IMR-90 (cell line): ENCODE results near the gene UXS1. TPM values are rescaled to one million over a fixed set of nuclear protein-coding genes. Genes with fewer than 3 reads are reported as not detected.

ENCODE experiments used
- ATAC-seq: fragments of 200-7000 bp; cut with Tn5 transposase; 2 replicates; pipeline ENCODE4 v1.9.1; 2020; ENCODE audit warnings: low read depth, mild to moderate bottlenecking, moderate library complexity
- BruUV-seq: library from RNA; stranded (reverse); fragments of 400-500 nt; replicated peaks from 2 replicates; lab custom pipeline; 2021; lab: Mats Ljungman, UMichigan
- CTCF ChIA-PET: fragments of 300-600 bp; formaldehyde crosslinking; extraction: SDS; loops from one replicate; lab custom pipeline; 2021; ENCODE audit warnings: antibody characterized with exemption; lab: Yijun Ruan, JAX
- POLR2A ChIA-PET: fragments of 300-600 bp; sonication (Branson Sonifier 250); formaldehyde crosslinking; loops from one replicate; lab custom pipeline; 2022; ENCODE audit warnings: antibody characterized with exemption; ENCODE audit not compliant: unreplicated experiment; lab: Charles Lee
- DNase-seq: peaks from one replicate; pipeline ENCODE4 v3.0.0; 2013
- H2AFZ ChIP-seq: replicated peaks from 2 replicates; pipeline ENCODE3; 2013; ENCODE audit warnings: low read length, mild to moderate bottlenecking; ENCODE audit not compliant: poor library complexity
- H2AK5ac ChIP-seq: 2 replicates; pipeline ENCODE4 v1.6.1; 2013; ENCODE audit warnings: low read depth, low read length, inconsistent platforms
- H2AK9ac ChIP-seq: replicated peaks from 2 replicates; pipeline ENCODE3; 2013; ENCODE audit warnings: mild to moderate bottlenecking, low read depth, low read length, moderate library complexity; ENCODE audit not compliant: poor library complexity
- H2BK120ac ChIP-seq: 2 replicates; pipeline ENCODE4 v1.6.1; 2013; ENCODE audit warnings: low read depth, low read length, inconsistent platforms
- H2BK15ac ChIP-seq: 3 replicates; pipeline ENCODE4 v1.6.1; 2013; ENCODE audit warnings: low read depth, low read length, inconsistent platforms
- H2BK20ac ChIP-seq: 2 replicates; pipeline ENCODE4 v1.6.1; 2013; ENCODE audit warnings: low read depth, mild to moderate bottlenecking, inconsistent platforms, low read length, moderate library complexity
- H2BK5ac ChIP-seq: 2 replicates; pipeline ENCODE4 v1.6.1; 2013; ENCODE audit warnings: mild to moderate bottlenecking, low read depth, low read length, inconsistent platforms; ENCODE audit not compliant: poor library complexity, severe bottlenecking
- H3K14ac ChIP-seq: replicated peaks from 2 replicates; pipeline ENCODE4 v1.6.1; 2013; ENCODE audit warnings: low read depth, low read length, inconsistent platforms
- H3K18ac ChIP-seq: 2 replicates; pipeline ENCODE4 v1.6.1; 2013; ENCODE audit warnings: low read depth, low read length, control low read depth
- H3K23ac ChIP-seq: 2 replicates; pipeline ENCODE4 v1.6.1; 2013; ENCODE audit warnings: low read depth, low read length, inconsistent platforms
- H3K27ac ChIP-seq: 2 replicates; pipeline ENCODE4 v1.5.1; 2013; ENCODE audit warnings: mild to moderate bottlenecking, control low read depth, low read length; ENCODE audit not compliant: insufficient read depth
- H3K27me3 ChIP-seq: 2 replicates; pipeline ENCODE4 v1.6.1; 2013; ENCODE audit warnings: low read length; ENCODE audit not compliant: control insufficient read depth, insufficient read depth
- H3K36me3 ChIP-seq: 2 replicates; pipeline ENCODE4 v1.6.1; 2013; ENCODE audit warnings: low read length, mixed read lengths; ENCODE audit not compliant: control insufficient read depth, insufficient read depth
- H3K4ac ChIP-seq: 2 replicates; pipeline ENCODE4 v1.6.1; 2013; ENCODE audit warnings: low read depth, low read length, inconsistent platforms
- H3K4me1 ChIP-seq: 2 replicates; pipeline ENCODE4 v1.6.1; 2013; ENCODE audit warnings: low read length, mixed read lengths; ENCODE audit not compliant: control insufficient read depth, insufficient read depth
- H3K4me2 ChIP-seq: 2 replicates; pipeline ENCODE4 v1.6.1; 2013; ENCODE audit warnings: low read depth, mild to moderate bottlenecking, control low read depth, low read length, moderate library complexity
- H3K4me3 ChIP-seq: 2 replicates; pipeline ENCODE4 v1.5.1; 2013; ENCODE audit warnings: low read depth, mild to moderate bottlenecking, control low read depth, low read length, moderate library complexity; ENCODE audit not compliant: insufficient read depth
- H3K56ac ChIP-seq: 2 replicates; pipeline ENCODE4 v1.6.1; 2013; ENCODE audit warnings: low read length, inconsistent platforms; ENCODE audit not compliant: insufficient read depth; ENCODE audit errors: extremely low read depth
- H3K79me1 ChIP-seq, 2 experiments: 2 replicates each; pipeline ENCODE4 v1.6.1; 2013; ENCODE audit warnings: low read length in 2 of 2, inconsistent platforms in 1 of 2, low read depth in 1 of 2
- H3K9ac ChIP-seq: 2 replicates; pipeline ENCODE4 v1.6.1; 2013; ENCODE audit warnings: low read depth, low read length, control low read depth
- H3K9me1 ChIP-seq: 2 replicates; pipeline ENCODE4 v1.6.1; 2013; ENCODE audit warnings: low read length, inconsistent platforms; ENCODE audit not compliant: insufficient read depth
- H3K9me3 ChIP-seq: 2 replicates; pipeline ENCODE4 v1.6.1; 2013; ENCODE audit warnings: low read length; ENCODE audit not compliant: control insufficient read depth, insufficient read depth
- H4K20me1 ChIP-seq: 2 replicates; pipeline ENCODE4 v1.6.1; 2013; ENCODE audit warnings: low read length, inconsistent platforms; ENCODE audit not compliant: insufficient read depth
- H4K5ac ChIP-seq: 2 replicates; pipeline ENCODE4 v1.6.1; 2013; ENCODE audit warnings: mild to moderate bottlenecking, low read depth, low read length, control low read depth
- H4K8ac ChIP-seq, 2 experiments: 2 replicates each; pipeline ENCODE4 v1.6.1; 2013; ENCODE audit warnings: low read depth in 2 of 2, low read length in 2 of 2, control low read depth in 1 of 2, inconsistent platforms in 1 of 2
- H4K91ac ChIP-seq: 2 replicates; pipeline ENCODE4 v1.6.1; 2013; ENCODE audit warnings: low read depth, low read length, inconsistent platforms; ENCODE audit not compliant: insufficient read depth
- BHLHE40 ChIP-seq: fragments of 150-350 bp; IDR thresholded peaks from 2 replicates; pipeline ENCODE4 v1.6.1; 2016; ENCODE audit warnings: mild to moderate bottlenecking, low read depth, low read length
- CEBPB ChIP-seq: IDR thresholded peaks from 2 replicates; pipeline ENCODE4 v1.6.1; 2012; ENCODE audit warnings: low read depth, low read length, improper control_type of control experiment
- CHD1 ChIP-seq: IDR thresholded peaks from 2 replicates; pipeline ENCODE4 v1.6.1; 2012; ENCODE audit warnings: low read depth, low read length, improper control_type of control experiment
- FOS ChIP-seq: fragments of 150-350 bp; IDR thresholded peaks from 2 replicates; pipeline ENCODE4 v1.6.1; 2016; ENCODE audit warnings: low read depth, low read length
- MAFK ChIP-seq: IDR thresholded peaks from 2 replicates; pipeline ENCODE4 v1.6.1; 2012; ENCODE audit warnings: low read depth, low read length, improper control_type of control experiment
- MXI1 ChIP-seq: IDR thresholded peaks from 2 replicates; pipeline ENCODE4 v1.6.1; 2012; ENCODE audit warnings: low read depth, mild to moderate bottlenecking, low read length, moderate library complexity, borderline replicate concordance
- RCOR1 ChIP-seq: IDR thresholded peaks from 2 replicates; pipeline ENCODE4 v1.6.1; 2012; ENCODE audit warnings: mild to moderate bottlenecking, low read length, improper control_type of control experiment; ENCODE audit not compliant: insufficient replicate concordance
- WGBS, 2 experiments: methylation state at CpG; one replicate each; pipeline versions ENCODE4 v1.1.5 to v1.1.7; 2013; ENCODE audit warnings: missing lambda C conversion rate in 2 of 2; ENCODE audit not compliant: insufficient read length in 1 of 2; ENCODE audit errors: extremely low coverage in 2 of 2; 5-methylcytosine and 5-hydroxymethylcytosine counted together
- dilution Hi-C: fragments of 300-500 bp; cut with HindIII; formaldehyde crosslinking; loops from one replicate; pipeline ENCODE4 v1.14.3; 2018; ENCODE audit warnings: low sequenced_read_pairs; ENCODE audit not compliant: unreplicated experiment
- in situ Hi-C: fragments of 300-500 bp; cut with MboI; formaldehyde crosslinking; loops from 3 replicates; pipeline ENCODE4 v1.14.3; 2019; ENCODE audit warnings: low sequenced_read_pairs, inconsistent platforms, mixed read lengths
- intact Hi-C: fragments of 100-400 bp; cut with micrococcal nuclease; formaldehyde crosslinking; loops from 2 replicates; pipeline ENCODE4 v1.10.0; 2022
- polyA plus RNA-seq, 3 experiments: library from polyadenylated mRNA; depleted of rRNA; stranded (reverse); fragments of >200 nt; gene quantifications; 2 replicates each; pipeline ENCODE4 v1.2.3, GENCODE V29; 2012; ENCODE audit warnings: low replicate concordance in 1 of 3
- total RNA-seq: library from RNA; depleted of rRNA; stranded (reverse); fragments of >200 nt; gene quantifications from 2 replicates; pipeline ENCODE4 v1.2.3, GENCODE V29; 2012
- TF ChIP-seq, protein P1 (sequence below): fragments of 150-350 bp; IDR thresholded peaks from 2 replicates; pipeline ENCODE4 v1.6.1; 2017; ENCODE audit warnings: mild to moderate bottlenecking, antibody characterized with exemption, low read length, low read depth

Gene UXS1
- total and polyA plus RNA-seq, 2 of the 4 experiments (the other 2 are of a cell fraction): 33.7 to 54.3 TPM

DNA sequence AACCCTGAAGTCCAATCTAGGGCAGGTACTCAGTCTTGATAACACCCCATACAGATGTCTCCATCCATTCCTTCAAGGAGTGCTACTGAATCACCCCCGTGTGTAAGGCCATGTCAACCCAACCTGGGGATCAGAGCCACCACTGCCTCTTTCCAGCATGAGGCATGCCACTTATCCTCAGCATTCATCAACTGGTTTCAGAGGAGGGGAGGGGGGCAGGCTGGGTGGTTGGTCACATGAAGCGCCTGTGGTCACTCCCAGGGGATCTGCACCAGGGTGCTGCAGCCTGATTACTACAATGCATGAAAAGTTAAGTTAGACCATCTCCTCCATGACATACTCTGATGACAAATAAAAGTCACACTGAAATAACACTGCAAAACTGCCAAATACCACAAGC is 65.0 kb downstream of the UXS1 start:
- BruUV-seq: no TSS peak
- no peak for ATAC-seq
- TF ChIP-seq BHLHE40 (no peak), RCOR1 (no peak), MXI1 (no peak), CHD1 (no peak), FOS (no peak), MAFK (no peak), CEBPB (no peak)
- TF ChIP-seq, protein P1, sequence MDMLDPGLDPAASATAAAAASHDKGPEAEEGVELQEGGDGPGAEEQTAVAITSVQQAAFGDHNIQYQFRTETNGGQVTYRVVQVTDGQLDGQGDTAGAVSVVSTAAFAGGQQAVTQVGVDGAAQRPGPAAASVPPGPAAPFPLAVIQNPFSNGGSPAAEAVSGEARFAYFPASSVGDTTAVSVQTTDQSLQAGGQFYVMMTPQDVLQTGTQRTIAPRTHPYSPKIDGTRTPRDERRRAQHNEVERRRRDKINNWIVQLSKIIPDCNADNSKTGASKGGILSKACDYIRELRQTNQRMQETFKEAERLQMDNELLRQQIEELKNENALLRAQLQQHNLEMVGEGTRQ: no peak
- Histone ChIP-seq H2AK9ac (no peak overlapping the region), H3K4me2 (no peak overlapping the region), H3K79me1 (peaks cover 9 to 11% of the 10 kb centered on the region in 2 experiments), H3K4me3 (no peak overlapping the region), H3K4ac (no peak overlapping the region), H3K36me3 (peaks cover 10% of the 10 kb centered on the region), H3K9me3 (no peaks in the 10 kb centered on the region), H2BK120ac (no peak overlapping the region), H4K91ac (no peak overlapping the region), H4K20me1 (no peaks in the 10 kb centered on the region), H2BK15ac (no peak overlapping the region), H2BK5ac (no peak overlapping the region), H3K27ac (no peak overlapping the region), H3K4me1 (peaks cover 6% of the 10 kb centered on the region; the same call in 1 of the 2 replicates), H2AFZ (no peak overlapping the region), H4K5ac (no peak overlapping the region), H3K14ac (no peak overlapping the region), H3K27me3 (no peaks in the 10 kb centered on the region), H4K8ac (no peak overlapping the region), H3K9me1 (peaks cover 11% of the 10 kb centered on the region), H3K18ac (no peak overlapping the region), H3K56ac (no peak overlapping the region), H3K23ac (no peak overlapping the region), H2BK20ac (no peak overlapping the region), H3K9ac (no peak overlapping the region), H2AK5ac (no peak overlapping the region)
- DNase-seq: no peak
- in situ Hi-C loops (no loop called here), dilution Hi-C loops (no loop called here), intact Hi-C loops (loop anchor here (5.0 kb wide), 1 partner anchor 63 kb away; the partner anchor contains the start of gene UXS1)
- CTCF ChIA-PET: no interaction called here
- POLR2A ChIA-PET: no interaction called here
- no CpG with 5 or more reads among the region's 2 CpGs for WGBS, 2 experiments
